ENCODE data around the gene NRCAM.

The NRCAM gene

GRCh38 chr7:108266491-108266890, 189.7 kb downstream of the NRCAM start:
- ATAC-seq, result no peak; the same call in 2 of the 3 replicates
- TF ChIP-seq PPARA (CRISPR knock-in tag; IDR thresholded peaks at IDR 0.05; ENCODE audit: borderline replicate concordance) (no peak), ZFP3 (CRISPR knock-in tag; IDR thresholded peaks at IDR 0.05) (no peak), ZNF70 (CRISPR knock-in tag; IDR thresholded peaks at IDR 0.05) (no peak), POU6F1 (CRISPR knock-in tag; IDR thresholded peaks at IDR 0.05; ENCODE audit: borderline replicate concordance, low read depth) (no peak)

- ATAC-seq, result no peak
- TF ChIP-seq SNAI2 (CRISPR knock-in tag; IDR thresholded peaks at IDR 0.05), result 0 out of 2 replicates have a peak, but pooled peaks have one; percentile 62
- TF ChIP-seq ZC3H10 (CRISPR knock-in tag; IDR thresholded peaks at IDR 0.05), result no peak
These were observed 190.2 kb downstream of the NRCAM start for GRCh38 chr7:108266035-108266434.

- TF ChIP-seq RARB (CRISPR knock-in tag; IDR thresholded peaks at IDR 0.05), result no peak
- no peak for TF ChIP-seq CSRNP3 (CRISPR knock-in tag; IDR thresholded peaks at IDR 0.05)
- TF ChIP-seq PPARA (CRISPR knock-in tag; IDR thresholded peaks at IDR 0.05; ENCODE audit: borderline replicate concordance), result no peak
- no peak for TF ChIP-seq PATZ1 (CRISPR knock-in tag; IDR thresholded peaks at IDR 0.05; ENCODE audit: borderline replicate concordance)
- TF ChIP-seq CREB5 (CRISPR knock-in tag; IDR thresholded peaks at IDR 0.05; ENCODE audit: low read depth), result no peak
- TF ChIP-seq ZNF565 (CRISPR knock-in tag; conservative IDR thresholded peaks at IDR 0.05; ENCODE audit: low read depth), result no peak
- TF ChIP-seq ZNF8 (CRISPR knock-in tag; IDR thresholded peaks at IDR 0.05), result no peak
- no peak for TF ChIP-seq POU6F1 (CRISPR knock-in tag; IDR thresholded peaks at IDR 0.05; ENCODE audit: borderline replicate concordance, low read depth)
- no peak for TF ChIP-seq ARNTL (CRISPR knock-in tag; IDR thresholded peaks at IDR 0.05; ENCODE audit: borderline replicate concordance, low read depth)
- no peak for TF ChIP-seq GLIS3 (CRISPR knock-in tag; IDR thresholded peaks at IDR 0.05)
- no peak for ATAC-seq
These were observed 191.2 kb downstream of the NRCAM start for GRCh38 chr7:108265007-108265406.

GRCh38 chr7:108263425-108263824, 192.8 kb downstream of the NRCAM start:
- TF ChIP-seq POU6F1 (CRISPR knock-in tag; IDR thresholded peaks at IDR 0.05; ENCODE audit: borderline replicate concordance, low read depth), result no peak
- TF ChIP-seq ESRRG (CRISPR knock-in tag; IDR thresholded peaks at IDR 0.05), result no peak
- TF ChIP-seq ZFP30 (CRISPR knock-in tag; IDR thresholded peaks at IDR 0.05), result no peak
- no peak for TF ChIP-seq ZNF565 (CRISPR knock-in tag; conservative IDR thresholded peaks at IDR 0.05; ENCODE audit: low read depth)
- no peak for TF ChIP-seq PPARA (CRISPR knock-in tag; IDR thresholded peaks at IDR 0.05; ENCODE audit: borderline replicate concordance)
- no peak for TF ChIP-seq SNAI2 (CRISPR knock-in tag; IDR thresholded peaks at IDR 0.05)
- ATAC-seq, result no peak; the same call in 2 of the 3 replicates
